Mesothelial cell of epicardium (in vitro differentiated cells): Measurements from ENCODE around the gene POTEC. TPM values are rescaled to one million over a fixed set of nuclear protein-coding genes. Genes with fewer than 3 reads are reported as not detected.
"Not testable (repeated sequence)": the region's sequence is repeated elsewhere in the genome, so short reads cannot be mapped to it uniquely, and the experiment has no call there.

ENCODE experiments used
- DNase-seq, 2 experiments: peaks; one replicate each; pipeline ENCODE4 v3.0.0; 2021; ENCODE audit warnings: low spot score in 2 of 2; ENCODE audit not compliant: unreplicated experiment in 2 of 2
- H3K27ac Mint-ChIP-seq: 2 replicates; pipeline ENCODE4 v1.8.0; 2021; ENCODE audit warnings: mixed read lengths
- H3K27me3 Mint-ChIP-seq: 2 replicates; pipeline ENCODE4 v1.8.0; 2021; ENCODE audit warnings: low read depth, mixed read lengths
- H3K36me3 Mint-ChIP-seq: 2 replicates; pipeline ENCODE4 v1.8.0; 2021; ENCODE audit warnings: mixed read lengths
- H3K4me1 Mint-ChIP-seq: 2 replicates; pipeline ENCODE4 v1.8.0; 2021; ENCODE audit warnings: mixed read lengths
- H3K4me3 Mint-ChIP-seq: 2 replicates; pipeline ENCODE4 v1.8.0; 2021; ENCODE audit warnings: mild to moderate bottlenecking, moderate library complexity, mixed read lengths
- H3K9me3 Mint-ChIP-seq: 2 replicates; pipeline ENCODE4 v1.8.0; 2021; ENCODE audit warnings: mixed read lengths
- total RNA-seq: library from RNA; stranded (reverse); gene quantifications from 3 replicates; pipeline ENCODE4 v1.2.1, GENCODE V29; 2021

The POTEC gene
- total RNA-seq, 1 donor from 2014 or later, result not detected

- H3K9me3 Mint-ChIP-seq, result peaks cover 22% of the 10 kb centered on the region
- not testable (repeated sequence) for H3K27ac Mint-ChIP-seq, H3K36me3 Mint-ChIP-seq
Observed at GRCh38 chr18:14474007-14474720, 69.2 kb downstream of the POTEC start.

GRCh38 chr18:14473250-14474006, 70.0 kb downstream of the POTEC start:
- H3K27me3 Mint-ChIP-seq, H3K4me3 Mint-ChIP-seq, DNase-seq, H3K27ac Mint-ChIP-seq, H3K36me3 Mint-ChIP-seq, H3K4me1 Mint-ChIP-seq: not testable (repeated sequence)
- peaks cover 25% of the 10 kb centered on the region for H3K9me3 Mint-ChIP-seq

More at GRCh38 chr18:14474007-14474720, 69.2 kb downstream of the POTEC start:
- not testable (repeated sequence) for H3K4me1 Mint-ChIP-seq, H3K4me3 Mint-ChIP-seq, DNase-seq, H3K27me3 Mint-ChIP-seq

GRCh38 chr18:14471286-14471685, 72.1 kb downstream of the POTEC start:
- H3K27ac Mint-ChIP-seq, H3K4me3 Mint-ChIP-seq, DNase-seq, H3K36me3 Mint-ChIP-seq, H3K4me1 Mint-ChIP-seq, H3K27me3 Mint-ChIP-seq: not testable (repeated sequence)
- peaks cover 38% of the 10 kb centered on the region for H3K9me3 Mint-ChIP-seq

- DNase-seq, H3K27ac Mint-ChIP-seq, H3K4me1 Mint-ChIP-seq, H3K36me3 Mint-ChIP-seq, H3K4me3 Mint-ChIP-seq, H3K27me3 Mint-ChIP-seq: not testable (repeated sequence)
- peaks cover 40% of the 10 kb centered on the region for H3K9me3 Mint-ChIP-seq
Observed at GRCh38 chr18:14470446-14470845, 73.0 kb downstream of the POTEC start.

- not testable (repeated sequence) for H3K27ac Mint-ChIP-seq, H3K27me3 Mint-ChIP-seq, DNase-seq, H3K4me1 Mint-ChIP-seq, H3K4me3 Mint-ChIP-seq, H3K36me3 Mint-ChIP-seq
- H3K9me3 Mint-ChIP-seq, result peaks cover 40% of the 10 kb centered on the region
Observed at GRCh38 chr18:14470046-14470445, 73.4 kb downstream of the POTEC start.

- not testable (repeated sequence) for H3K4me3 Mint-ChIP-seq, H3K27ac Mint-ChIP-seq, H3K27me3 Mint-ChIP-seq, H3K36me3 Mint-ChIP-seq, H3K4me1 Mint-ChIP-seq, DNase-seq
- H3K9me3 Mint-ChIP-seq, result peaks cover 64% of the 10 kb centered on the region
Observed at GRCh38 chr18:14465989-14466388, 77.4 kb downstream of the POTEC start.

Other genes starting within 250 kb of the POTEC start
- gene ANKRD30B, start 204.6 kb upstream of the POTEC start, total RNA-seq, result not detected in 3 replicates